Measurements from ENCODE around the gene KAT8.

- TF ChIP-seq, protein P1, sequence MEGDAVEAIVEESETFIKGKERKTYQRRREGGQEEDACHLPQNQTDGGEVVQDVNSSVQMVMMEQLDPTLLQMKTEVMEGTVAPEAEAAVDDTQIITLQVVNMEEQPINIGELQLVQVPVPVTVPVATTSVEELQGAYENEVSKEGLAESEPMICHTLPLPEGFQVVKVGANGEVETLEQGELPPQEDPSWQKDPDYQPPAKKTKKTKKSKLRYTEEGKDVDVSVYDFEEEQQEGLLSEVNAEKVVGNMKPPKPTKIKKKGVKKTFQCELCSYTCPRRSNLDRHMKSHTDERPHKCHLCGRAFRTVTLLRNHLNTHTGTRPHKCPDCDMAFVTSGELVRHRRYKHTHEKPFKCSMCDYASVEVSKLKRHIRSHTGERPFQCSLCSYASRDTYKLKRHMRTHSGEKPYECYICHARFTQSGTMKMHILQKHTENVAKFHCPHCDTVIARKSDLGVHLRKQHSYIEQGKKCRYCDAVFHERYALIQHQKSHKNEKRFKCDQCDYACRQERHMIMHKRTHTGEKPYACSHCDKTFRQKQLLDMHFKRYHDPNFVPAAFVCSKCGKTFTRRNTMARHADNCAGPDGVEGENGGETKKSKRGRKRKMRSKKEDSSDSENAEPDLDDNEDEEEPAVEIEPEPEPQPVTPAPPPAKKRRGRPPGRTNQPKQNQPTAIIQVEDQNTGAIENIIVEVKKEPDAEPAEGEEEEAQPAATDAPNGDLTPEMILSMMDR (IDR thresholded peaks at IDR 0.05; ENCODE audit: borderline replicate concordance, extremely low read depth, low read length, poor library complexity, severe bottlenecking) = no peak
- TF ChIP-seq EZH2 (IDR thresholded peaks at IDR 0.05; ENCODE audit: borderline replicate concordance, low read depth, low read length, severe bottlenecking) = no peak
Observed at GRCh38 chr16:31113121-31114120, 4.0 kb upstream of the KAT8 start.
